GM18907 (cell line): ENCODE measurements around the gene MOGAT1.
"Not testable (repeated sequence)": the region's sequence is repeated elsewhere in the genome, so short reads cannot be mapped to it uniquely, and the experiment has no call there.

Source experiments
- ATAC-seq: cut with Tn5 transposase; IDR thresholded peaks from one replicate; pipeline ENCODE4 v1.9.1; 2021; ENCODE audit warnings: mild to moderate bottlenecking, moderate library complexity; ENCODE audit not compliant: unreplicated experiment

The MOGAT1 gene

GRCh38 chr2:222708274-222708710 lies 36.8 kb downstream of the MOGAT1 start:
- no peak for ATAC-seq

GRCh38 chr2:222709191-222709891 lies 37.9 kb downstream of the MOGAT1 start:
- ATAC-seq = peak; percentile 64

GRCh38 chr2:222710736-222711135 lies 39.3 kb downstream of the MOGAT1 start:
- ATAC-seq = no peak

- ATAC-seq = peak; percentile 43
These were observed 40.0 kb downstream of the MOGAT1 start for GRCh38 chr2:222711315-222711940.

GRCh38 chr2:222713002-222713401 lies 41.5 kb downstream of the MOGAT1 start:
- no peak for ATAC-seq

GRCh38 chr2:222714361-222715241 lies 43.1 kb downstream of the MOGAT1 start:
- no peak for ATAC-seq

- ATAC-seq = no peak
These were observed 44.3 kb downstream of the MOGAT1 start for GRCh38 chr2:222715742-222716141.

GRCh38 chr2:222719787-222720186 lies 48.3 kb downstream of the MOGAT1 start:
- not testable (repeated sequence) for ATAC-seq

GRCh38 chr2:222721597-222721996 lies 50.1 kb downstream of the MOGAT1 start:
- not testable (repeated sequence) for ATAC-seq

GRCh38 chr2:222722327-222722946 lies 51.0 kb downstream of the MOGAT1 start:
- peak; percentile 99 for ATAC-seq

GRCh38 chr2:222724208-222724607 lies 52.8 kb downstream of the MOGAT1 start:
- ATAC-seq = no peak

GRCh38 chr2:222728621-222729020 lies 57.2 kb downstream of the MOGAT1 start:
- ATAC-seq = no peak

- ATAC-seq = peak; percentile 73
These were observed 59.0 kb downstream of the MOGAT1 start for GRCh38 chr2:222730366-222730999.

GRCh38 chr2:222731201-222731621 lies 59.8 kb downstream of the MOGAT1 start:
- ATAC-seq = no peak

- ATAC-seq = no peak
These were observed 61.2 kb downstream of the MOGAT1 start for GRCh38 chr2:222732489-222733178.

GRCh38 chr2:222733470-222733845 lies 62.0 kb downstream of the MOGAT1 start:
- no peak for ATAC-seq

GRCh38 chr2:222733846-222734702 lies 62.6 kb downstream of the MOGAT1 start:
- no peak for ATAC-seq

- ATAC-seq = peak; percentile 85
These were observed 63.2 kb downstream of the MOGAT1 start for GRCh38 chr2:222734703-222735014.

- no peak for ATAC-seq
These were observed 64.8 kb downstream of the MOGAT1 start for GRCh38 chr2:222736301-222736700.
